Fibroblast of mammary gland (primary cell): ENCODE results near the gene IZUMO4.

ENCODE experiments used
- DNase-seq: peaks from one replicate; pipeline ENCODE4 v3.0.0-alpha.2; 2010; ENCODE audit warnings: low read depth
- H3K4me3 ChIP-seq: 2 replicates; pipeline ENCODE4 v1.5.1; 2011; ENCODE audit warnings: low read depth, mild to moderate bottlenecking, low read length, moderate library complexity; ENCODE audit not compliant: control insufficient read depth
- TF ChIP-seq, protein P1 (sequence below): conservative IDR thresholded peaks from 2 replicates; pipeline ENCODE4 v1.5.1; 2011; ENCODE audit warnings: low read depth, low read length, inconsistent platforms; ENCODE audit not compliant: control insufficient read depth, insufficient read depth

IZUMO4 gene

DNA sequence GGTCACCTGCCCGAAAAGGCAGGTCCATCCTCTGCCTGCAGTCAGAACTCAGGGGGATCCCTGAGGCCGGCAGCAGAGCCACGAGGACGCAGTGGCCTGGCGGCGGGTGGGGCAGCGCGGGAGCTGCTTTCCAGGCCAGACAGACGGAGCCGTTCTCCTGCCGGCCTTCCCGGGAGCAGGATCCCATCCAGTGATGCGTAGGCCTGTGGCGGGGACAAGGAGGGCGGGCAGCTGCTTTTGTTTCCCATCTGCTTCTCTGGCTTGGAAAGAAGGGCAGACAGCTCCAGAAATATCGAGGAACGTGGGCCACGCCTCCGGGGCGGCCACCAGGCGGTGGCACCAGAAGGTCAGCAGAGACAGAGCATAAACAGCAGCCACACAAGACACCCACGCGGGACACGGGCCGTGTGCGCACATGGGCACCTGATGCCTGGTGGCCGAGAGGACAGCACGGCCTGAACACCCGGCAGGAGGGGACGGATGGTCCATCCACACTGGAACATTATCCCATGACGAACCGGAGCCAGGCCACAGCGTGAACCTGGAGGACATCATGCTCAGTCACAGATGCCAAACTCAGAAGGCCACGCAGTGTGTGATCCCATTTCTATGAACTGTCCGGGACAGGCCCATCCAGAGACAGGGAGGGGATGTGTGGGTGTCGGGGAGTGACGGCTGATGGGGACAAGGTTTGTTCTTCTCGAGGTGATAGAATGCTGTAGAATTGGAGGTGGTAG, 31.8 kb upstream of the IZUMO4 start:
- TF ChIP-seq, protein P1, sequence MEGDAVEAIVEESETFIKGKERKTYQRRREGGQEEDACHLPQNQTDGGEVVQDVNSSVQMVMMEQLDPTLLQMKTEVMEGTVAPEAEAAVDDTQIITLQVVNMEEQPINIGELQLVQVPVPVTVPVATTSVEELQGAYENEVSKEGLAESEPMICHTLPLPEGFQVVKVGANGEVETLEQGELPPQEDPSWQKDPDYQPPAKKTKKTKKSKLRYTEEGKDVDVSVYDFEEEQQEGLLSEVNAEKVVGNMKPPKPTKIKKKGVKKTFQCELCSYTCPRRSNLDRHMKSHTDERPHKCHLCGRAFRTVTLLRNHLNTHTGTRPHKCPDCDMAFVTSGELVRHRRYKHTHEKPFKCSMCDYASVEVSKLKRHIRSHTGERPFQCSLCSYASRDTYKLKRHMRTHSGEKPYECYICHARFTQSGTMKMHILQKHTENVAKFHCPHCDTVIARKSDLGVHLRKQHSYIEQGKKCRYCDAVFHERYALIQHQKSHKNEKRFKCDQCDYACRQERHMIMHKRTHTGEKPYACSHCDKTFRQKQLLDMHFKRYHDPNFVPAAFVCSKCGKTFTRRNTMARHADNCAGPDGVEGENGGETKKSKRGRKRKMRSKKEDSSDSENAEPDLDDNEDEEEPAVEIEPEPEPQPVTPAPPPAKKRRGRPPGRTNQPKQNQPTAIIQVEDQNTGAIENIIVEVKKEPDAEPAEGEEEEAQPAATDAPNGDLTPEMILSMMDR: no peak
- H3K4me3 ChIP-seq: no peak overlapping the region
- DNase-seq: no peak

DNA sequence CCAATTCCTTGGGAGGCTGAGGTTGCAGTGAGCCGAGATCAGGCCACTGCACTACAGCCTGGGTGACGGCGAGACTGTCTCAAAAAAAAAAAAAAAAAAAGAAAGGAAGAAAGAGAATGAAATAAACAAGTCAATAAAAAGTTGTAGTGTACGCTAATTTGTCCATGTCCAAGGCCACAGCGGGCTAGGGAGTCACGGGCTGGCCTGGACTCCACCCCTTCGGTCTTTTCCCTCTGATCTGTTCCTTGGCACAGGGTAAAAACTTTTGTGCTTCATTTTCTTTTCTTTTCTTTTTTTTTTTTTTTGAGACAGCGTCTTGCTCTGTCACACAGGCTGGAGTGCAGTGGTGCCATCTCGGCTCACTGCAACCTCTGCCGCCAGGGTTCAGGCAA, 26.3 kb upstream of the IZUMO4 start:
- no peak for DNase-seq
- TF ChIP-seq, protein P1: no peak

DNA sequence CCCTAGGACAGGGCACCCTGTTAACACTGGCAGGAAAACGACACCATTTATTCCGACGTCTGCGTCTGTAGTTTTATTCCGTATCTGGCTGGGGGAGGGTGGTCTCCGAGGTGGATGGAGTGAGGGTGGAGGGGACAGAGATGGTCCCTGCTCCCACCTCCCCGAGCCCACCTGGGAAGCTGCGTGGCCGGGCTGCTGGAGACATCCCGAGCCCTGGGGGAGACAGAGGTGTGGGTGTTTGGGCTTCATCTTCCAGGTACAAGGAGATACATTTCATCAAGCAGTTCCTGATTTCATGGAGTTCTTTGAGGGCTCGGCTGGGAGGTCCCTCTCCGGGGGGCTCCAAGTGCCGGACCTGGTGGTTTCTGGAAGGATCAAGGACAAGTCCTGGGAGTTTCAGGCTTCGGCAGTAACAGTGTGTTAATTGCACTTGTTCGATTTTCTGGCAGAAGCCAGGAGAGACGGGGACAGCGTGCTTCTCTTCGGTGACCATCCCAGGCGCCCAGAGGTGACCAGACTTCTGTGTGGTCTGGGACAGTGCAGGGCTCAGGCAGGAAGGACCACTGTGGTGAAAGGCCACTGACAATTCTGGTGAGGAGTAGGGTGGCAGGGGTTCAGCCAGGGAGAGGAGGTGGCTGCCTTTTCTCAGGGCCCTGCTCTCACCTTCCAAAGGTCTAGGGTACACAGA, 25.6 kb upstream of the IZUMO4 start:
- no peak overlapping the region for H3K4me3 ChIP-seq
- no peak for DNase-seq
- TF ChIP-seq, protein P1: no peak

More for the DNA sequence above, 26.3 kb upstream of the IZUMO4 start:
- no peak overlapping the region for H3K4me3 ChIP-seq

DNA sequence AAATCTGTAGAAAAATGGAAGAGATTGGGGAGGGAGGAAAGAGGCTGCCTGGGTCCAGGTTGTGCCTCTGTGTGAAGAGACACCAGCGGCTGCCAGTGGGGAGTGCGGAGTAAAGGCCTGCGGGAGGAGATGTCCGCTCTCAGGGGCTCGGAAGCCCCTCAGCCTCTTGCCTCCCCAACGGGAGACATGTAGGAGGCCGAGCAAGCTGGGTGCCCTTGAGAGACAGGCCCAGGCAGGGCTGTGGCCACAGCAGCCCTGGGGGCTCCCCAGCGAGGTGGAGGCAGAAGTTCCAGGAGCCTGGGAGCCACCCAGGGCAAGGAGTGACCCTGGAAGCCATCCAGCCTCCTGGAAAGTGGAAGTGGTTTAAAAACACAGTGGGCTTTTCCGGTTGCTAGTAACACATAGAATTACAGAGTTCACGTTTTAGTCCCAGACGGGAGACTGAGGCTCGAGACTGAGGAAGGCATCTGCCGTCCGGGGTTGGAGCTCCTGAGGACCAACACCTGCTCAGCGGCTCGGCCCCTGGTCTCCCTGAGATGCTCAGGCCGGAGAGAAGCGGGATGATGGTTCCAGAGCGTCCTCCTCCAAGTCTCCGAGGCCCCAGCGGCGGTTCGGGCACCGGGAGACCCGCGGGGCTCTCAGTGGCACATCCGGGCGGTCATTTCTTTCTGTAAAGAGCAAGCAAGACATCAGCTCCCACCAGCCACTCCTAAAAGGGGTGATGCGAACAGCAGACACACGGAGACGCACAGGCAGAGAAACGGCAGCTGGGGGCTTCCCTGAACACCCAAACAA, 23.8 kb upstream of the IZUMO4 start:
- no peak overlapping the region for H3K4me3 ChIP-seq
- DNase-seq: no peak
- TF ChIP-seq, protein P1: no peak

DNA sequence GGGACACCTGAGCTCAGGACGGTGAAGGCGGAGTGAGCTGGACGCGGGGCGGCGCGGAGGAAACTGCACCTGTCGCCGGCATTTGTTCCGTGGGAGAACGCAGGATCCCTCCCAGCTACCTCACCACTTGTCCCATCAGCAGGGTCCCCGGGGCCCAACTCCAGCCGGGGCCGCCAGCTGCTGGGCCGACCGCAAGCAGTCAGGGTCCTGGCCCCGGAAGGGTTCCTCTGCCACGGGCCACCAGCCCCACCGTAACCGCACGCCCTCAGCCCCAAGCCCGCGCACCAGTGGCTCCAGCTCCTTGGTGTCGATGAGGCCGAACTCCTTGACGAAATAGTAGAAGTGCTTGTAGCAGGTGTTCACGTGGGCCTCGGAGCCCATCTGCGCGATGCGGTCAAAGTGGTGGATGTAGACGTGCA, 20.2 kb upstream of the IZUMO4 start:
- no peak overlapping the region for H3K4me3 ChIP-seq
- no peak for DNase-seq
- TF ChIP-seq, protein P1: no peak

DNA sequence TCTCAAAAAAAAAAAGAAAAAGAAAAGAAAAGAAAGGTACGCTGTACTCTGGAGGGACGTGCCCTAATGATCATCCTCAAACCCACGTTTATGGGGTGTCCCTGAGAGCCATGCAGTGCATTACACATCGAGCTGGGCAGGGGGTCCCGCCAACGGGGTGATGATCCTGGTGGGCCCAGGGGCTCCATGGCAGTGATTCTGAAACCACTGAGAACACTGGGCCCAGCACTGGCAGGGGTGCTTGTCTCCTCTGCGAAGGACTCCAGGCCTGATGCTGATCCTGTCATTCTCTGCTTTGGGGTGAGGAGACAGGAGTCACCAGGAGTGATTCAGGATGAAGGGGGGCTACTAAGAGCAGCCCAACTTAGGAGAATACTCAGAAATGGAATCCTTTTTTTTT, 19.3 kb upstream of the IZUMO4 start:
- H3K4me3 ChIP-seq: no peak overlapping the region
- no peak for DNase-seq
- TF ChIP-seq, protein P1: no peak
